ENCODE data around the gene CPVL. TPM values are rescaled to one million over a fixed set of nuclear protein-coding genes. Genes with fewer than 3 reads are reported as not detected.

CPVL gene
- total RNA-seq, 1 experiment from 2014 or later = 72.3 TPM

GRCh38 chr7:29190349-29191045 is 44.2 kb upstream of the CPVL start:
- Histone ChIP-seq H3K27ac (ENCODE audit: low read depth, low read length, poor library complexity, severe bottlenecking) (peak overlapping the region; percentile 90), H3K4me1 (ENCODE audit: insufficient read depth, low read length, poor library complexity, severe bottlenecking) (peaks cover 55% of the 10 kb centered on the region), H3K27me3 (replicated peaks; ENCODE audit: insufficient read depth, low read depth, low read length, poor library complexity) (no peaks in the 10 kb centered on the region), H3K9me3 (ENCODE audit: low read depth, low read length, poor library complexity, severe bottlenecking) (no peaks in the 10 kb centered on the region), H3K36me3 (ENCODE audit: insufficient read depth, low read length, poor library complexity, severe bottlenecking) (no peaks in the 10 kb centered on the region), H3K4me3 (ENCODE audit: low read depth, low read length, poor library complexity, severe bottlenecking) (no peak overlapping the region)
- intact Hi-C loops (cut with micrococcal nuclease; ENCODE audit: unreplicated experiment) = loop anchor here (2.0 to 10.0 kb wide), 2 partner anchors 154 to 218 kb away; no protein-coding TSS in a partner anchor
- DNase-seq (ENCODE audit: low spot score) = no peak
- POLR2A ChIA-PET (ENCODE audit: low non-redundant PET) = interaction anchor here (0.6 kb wide), 1 partner anchor 142 kb away, joined by 3 read pairs; no protein-coding TSS in a partner anchor
- CTCF ChIA-PET = interaction anchor here (0.7 to 1.7 kb wide), 3 partner anchors 15 to 387 kb away, joined by 4 to 16 read pairs (median 5); no protein-coding TSS in a partner anchor
- TF ChIP-seq EZH2 (IDR thresholded peaks at IDR 0.05; ENCODE audit: borderline replicate concordance, low read depth, low read length, poor library complexity, severe bottlenecking) = no peak
- TF ChIP-seq, protein P1, sequence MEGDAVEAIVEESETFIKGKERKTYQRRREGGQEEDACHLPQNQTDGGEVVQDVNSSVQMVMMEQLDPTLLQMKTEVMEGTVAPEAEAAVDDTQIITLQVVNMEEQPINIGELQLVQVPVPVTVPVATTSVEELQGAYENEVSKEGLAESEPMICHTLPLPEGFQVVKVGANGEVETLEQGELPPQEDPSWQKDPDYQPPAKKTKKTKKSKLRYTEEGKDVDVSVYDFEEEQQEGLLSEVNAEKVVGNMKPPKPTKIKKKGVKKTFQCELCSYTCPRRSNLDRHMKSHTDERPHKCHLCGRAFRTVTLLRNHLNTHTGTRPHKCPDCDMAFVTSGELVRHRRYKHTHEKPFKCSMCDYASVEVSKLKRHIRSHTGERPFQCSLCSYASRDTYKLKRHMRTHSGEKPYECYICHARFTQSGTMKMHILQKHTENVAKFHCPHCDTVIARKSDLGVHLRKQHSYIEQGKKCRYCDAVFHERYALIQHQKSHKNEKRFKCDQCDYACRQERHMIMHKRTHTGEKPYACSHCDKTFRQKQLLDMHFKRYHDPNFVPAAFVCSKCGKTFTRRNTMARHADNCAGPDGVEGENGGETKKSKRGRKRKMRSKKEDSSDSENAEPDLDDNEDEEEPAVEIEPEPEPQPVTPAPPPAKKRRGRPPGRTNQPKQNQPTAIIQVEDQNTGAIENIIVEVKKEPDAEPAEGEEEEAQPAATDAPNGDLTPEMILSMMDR (conservative IDR thresholded peaks at IDR 0.05; ENCODE audit: low read depth, low read length) = no peak
- no TSS peak for BruUV-seq (replicated peaks)

GRCh38 chr7:29189743-29190201 is 43.4 kb upstream of the CPVL start:
- CTCF ChIA-PET = interaction anchor here (0.6 to 1.7 kb wide), 11 partner anchors 16 to 268 kb away, joined by 3 to 16 read pairs (median 3); no protein-coding TSS in a partner anchor
- peak overlapping the region; percentile 23 for H3K4me3 ChIP-seq (ENCODE audit: low read depth, low read length, poor library complexity, severe bottlenecking)
- peaks cover 55% of the 10 kb centered on the region for H3K4me1 ChIP-seq (ENCODE audit: insufficient read depth, low read length, poor library complexity, severe bottlenecking)
- no peaks in the 10 kb centered on the region for H3K27me3 ChIP-seq (replicated peaks; ENCODE audit: insufficient read depth, low read depth, low read length, poor library complexity)
- intact Hi-C loops (cut with micrococcal nuclease; ENCODE audit: unreplicated experiment) = loop anchor here (1.0 to 10.0 kb wide), 4 partner anchors 155 to 267 kb away; no protein-coding TSS in a partner anchor
- H3K27ac ChIP-seq (ENCODE audit: low read depth, low read length, poor library complexity, severe bottlenecking) = peak overlapping the region; percentile 90
- DNase-seq (ENCODE audit: low spot score) = peak; percentile 89
- H3K9me3 ChIP-seq (ENCODE audit: low read depth, low read length, poor library complexity, severe bottlenecking) = no peaks in the 10 kb centered on the region
- BruUV-seq (replicated peaks) = no TSS peak
- H3K36me3 ChIP-seq (ENCODE audit: insufficient read depth, low read length, poor library complexity, severe bottlenecking) = no peaks in the 10 kb centered on the region
- POLR2A ChIA-PET (ENCODE audit: low non-redundant PET) = no interaction called here
- TF ChIP-seq EZH2 (IDR thresholded peaks at IDR 0.05; ENCODE audit: borderline replicate concordance, low read depth, low read length, poor library complexity, severe bottlenecking) = no peak
- TF ChIP-seq, protein P1 (conservative IDR thresholded peaks at IDR 0.05; ENCODE audit: low read depth, low read length) = peak; percentile 98

DNA sequence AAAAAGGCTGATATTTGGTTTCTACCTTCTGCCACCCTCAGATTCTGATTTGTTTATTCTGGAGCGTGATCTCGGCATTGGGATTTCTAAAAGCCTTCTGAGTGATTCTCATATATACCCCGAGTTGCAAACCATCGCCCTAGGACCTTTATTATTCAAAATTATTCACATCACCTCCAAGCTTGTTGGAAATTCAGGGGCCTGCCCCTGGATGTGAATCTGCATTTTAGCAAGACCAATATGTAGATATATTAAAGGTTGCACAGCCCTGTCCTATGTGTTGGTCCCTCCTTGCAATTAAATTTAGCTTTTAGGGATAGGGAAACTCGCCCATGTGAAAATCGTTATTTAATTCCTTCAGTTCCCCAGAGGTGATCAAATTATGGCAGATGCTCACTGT is 39.3 kb upstream of the CPVL start:
- H3K36me3 ChIP-seq (ENCODE audit: insufficient read depth, low read length, poor library complexity, severe bottlenecking) = no peaks in the 10 kb centered on the region
- DNase-seq (ENCODE audit: low spot score) = no peak
- POLR2A ChIA-PET (ENCODE audit: low non-redundant PET) = no interaction called here
- CTCF ChIA-PET = no interaction called here
- H3K27ac ChIP-seq (ENCODE audit: low read depth, low read length, poor library complexity, severe bottlenecking) = no peak overlapping the region
- intact Hi-C loops (cut with micrococcal nuclease; ENCODE audit: unreplicated experiment) = no loop called here
- TF ChIP-seq, protein P1 (conservative IDR thresholded peaks at IDR 0.05; ENCODE audit: low read depth, low read length) = no peak
- no peak for TF ChIP-seq EZH2 (IDR thresholded peaks at IDR 0.05; ENCODE audit: borderline replicate concordance, low read depth, low read length, poor library complexity, severe bottlenecking)
- no peaks in the 10 kb centered on the region for H3K9me3 ChIP-seq (ENCODE audit: low read depth, low read length, poor library complexity, severe bottlenecking)
- no TSS peak for BruUV-seq (replicated peaks)
- no peaks in the 10 kb centered on the region for H3K27me3 ChIP-seq (replicated peaks; ENCODE audit: insufficient read depth, low read depth, low read length, poor library complexity)
- H3K4me1 ChIP-seq (ENCODE audit: insufficient read depth, low read length, poor library complexity, severe bottlenecking) = peaks cover 25% of the 10 kb centered on the region
- no peak overlapping the region for H3K4me3 ChIP-seq (ENCODE audit: low read depth, low read length, poor library complexity, severe bottlenecking)
